Smooth muscle cell (in vitro differentiated cells): ENCODE results near the gene NKAIN1. TPM values are rescaled to one million over a fixed set of nuclear protein-coding genes. Genes with fewer than 3 reads are reported as not detected.

Experiments
- DNase-seq: peaks from one replicate; lab custom pipeline; 2025; ENCODE audit not compliant: unreplicated experiment; lab: John Stamatoyannopoulos, UW
- H2AFZ ChIP-seq: fragments of 200-600 bp; sonication (generic); 2 replicates; pipeline ENCODE4 v1.6.0; 2016; ENCODE audit warnings: antibody characterized with exemption, low read depth, mild to moderate bottlenecking
- H3F3A ChIP-seq: fragments of 200-600 bp; sonication (generic); 2 replicates; pipeline ENCODE4 v1.6.0; 2017; ENCODE audit warnings: antibody characterized with exemption, low read depth
- H3K27ac ChIP-seq: fragments of 200-600 bp; sonication (generic); 2 replicates; pipeline ENCODE4 v1.5.1; 2016; ENCODE audit warnings: low read depth, mild to moderate bottlenecking
- H3K27me3 ChIP-seq: fragments of 200-600 bp; sonication (generic); 2 replicates; pipeline ENCODE4 v1.6.1; 2016; ENCODE audit warnings: low read depth, mild to moderate bottlenecking
- H3K36me3 ChIP-seq: fragments of 200-600 bp; sonication (generic); 2 replicates; pipeline ENCODE4 v1.5.1; 2016; ENCODE audit warnings: low read depth
- H3K4me1 ChIP-seq: fragments of 200-600 bp; sonication (generic); 2 replicates; pipeline ENCODE4 v1.5.1; 2016; ENCODE audit warnings: low read depth
- H3K4me2 ChIP-seq: fragments of 200-600 bp; sonication (generic); 2 replicates; pipeline ENCODE4 v1.6.0; 2016; ENCODE audit warnings: mild to moderate bottlenecking
- H3K4me3 ChIP-seq: fragments of 200-600 bp; sonication (generic); 2 replicates; pipeline ENCODE4 v1.5.1; 2016; ENCODE audit warnings: mild to moderate bottlenecking
- H3K79me2 ChIP-seq: fragments of 200-600 bp; sonication (generic); 2 replicates; pipeline ENCODE4 v1.6.0; 2016; ENCODE audit warnings: low read depth, mild to moderate bottlenecking
- H3K9ac ChIP-seq: fragments of 200-600 bp; sonication (generic); 2 replicates; pipeline ENCODE4 v1.6.0; 2016; ENCODE audit warnings: low read depth
- H3K9me3 ChIP-seq: fragments of 200-600 bp; sonication (generic); replicated peaks from 2 replicates; pipeline ENCODE4 v1.5.1; 2016; ENCODE audit warnings: low read depth
- H4K20me1 ChIP-seq: fragments of 200-600 bp; sonication (generic); 2 replicates; pipeline ENCODE4 v1.6.0; 2016; ENCODE audit warnings: low read depth
- WGBS: methylation state at CpG from one replicate; pipeline ENCODE4 v1.1.7; 2016; ENCODE audit warnings: low lambda C conversion rate; 5-methylcytosine and 5-hydroxymethylcytosine counted together
- polyA plus RNA-seq: library from polyadenylated mRNA; unstranded; fragments of >200 nt; fragmentation: Nextera tagmentation; extraction: Ambion mirVana; gene quantifications from 2 replicates; pipeline ENCODE4 v1.2.1, GENCODE V29; 2016
- total RNA-seq: library from RNA; depleted of rRNA; stranded (reverse); fragments of >200 nt; gene quantifications from 2 replicates; pipeline ENCODE4 v1.2.3, GENCODE V29; 2014
- TF ChIP-seq, protein P1 (sequence below): fragments of 200-600 bp; sonication (generic); IDR thresholded peaks from 2 replicates; pipeline ENCODE4 v1.5.1; 2017; ENCODE audit warnings: borderline replicate concordance, mild to moderate bottlenecking, antibody characterized with exemption; ENCODE audit not compliant: insufficient read depth, poor library complexity, severe bottlenecking

The NKAIN1 gene
- total and polyA plus RNA-seq, 2 experiments from 2014 or later = 0.39 TPM; not detected in 1

DNA sequence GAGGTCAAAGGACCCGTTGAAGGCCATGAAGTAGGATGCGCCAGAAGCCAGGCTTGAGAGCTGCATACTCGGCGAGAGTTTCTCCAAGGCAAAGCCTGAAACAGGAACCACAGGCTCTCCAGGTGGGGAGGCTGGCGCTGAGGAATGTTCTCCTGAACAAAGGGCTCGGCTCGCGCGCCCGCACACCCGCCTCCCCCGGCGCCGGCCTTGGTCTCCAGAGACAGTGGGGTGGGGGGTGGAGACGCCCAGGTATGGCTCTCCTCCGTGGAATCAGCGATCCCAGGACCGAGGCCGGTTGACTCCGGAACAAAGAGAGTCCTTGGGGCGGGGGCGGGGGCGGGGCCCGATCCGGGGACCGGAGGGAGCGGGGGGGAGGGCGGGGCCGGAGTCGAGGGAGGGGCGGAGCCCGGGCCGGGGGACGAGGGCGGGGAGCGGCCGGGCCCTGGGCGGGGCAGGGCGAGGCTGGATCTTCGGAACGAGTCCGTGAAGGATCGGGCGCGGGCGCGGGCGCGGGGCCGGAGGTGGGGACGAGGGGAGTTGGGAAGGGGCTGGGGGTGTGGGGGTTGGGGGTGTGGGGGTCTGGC is 85.0 kb downstream of the NKAIN1 start:
- Histone ChIP-seq H3K27ac (peak overlapping the region; percentile 89), H3K9me3 (no peaks in the 10 kb centered on the region), H2AFZ (peak overlapping the region; percentile 82), H3K4me1 (peaks cover 10% of the 10 kb centered on the region), H4K20me1 (no peaks in the 10 kb centered on the region), H3K36me3 (no peaks in the 10 kb centered on the region), H3K79me2 (no peaks in the 10 kb centered on the region), H3K9ac (peak overlapping the region; percentile 89), H3K27me3 (no peaks in the 10 kb centered on the region), H3K4me3 (peak overlapping the region; percentile 59), H3K4me2 (peak overlapping the region; percentile 98), H3F3A (peaks cover 16% of the 10 kb centered on the region)
- WGBS = 4% methylated on average over 15 of the region's 51 CpGs
- TF ChIP-seq, protein P1, sequence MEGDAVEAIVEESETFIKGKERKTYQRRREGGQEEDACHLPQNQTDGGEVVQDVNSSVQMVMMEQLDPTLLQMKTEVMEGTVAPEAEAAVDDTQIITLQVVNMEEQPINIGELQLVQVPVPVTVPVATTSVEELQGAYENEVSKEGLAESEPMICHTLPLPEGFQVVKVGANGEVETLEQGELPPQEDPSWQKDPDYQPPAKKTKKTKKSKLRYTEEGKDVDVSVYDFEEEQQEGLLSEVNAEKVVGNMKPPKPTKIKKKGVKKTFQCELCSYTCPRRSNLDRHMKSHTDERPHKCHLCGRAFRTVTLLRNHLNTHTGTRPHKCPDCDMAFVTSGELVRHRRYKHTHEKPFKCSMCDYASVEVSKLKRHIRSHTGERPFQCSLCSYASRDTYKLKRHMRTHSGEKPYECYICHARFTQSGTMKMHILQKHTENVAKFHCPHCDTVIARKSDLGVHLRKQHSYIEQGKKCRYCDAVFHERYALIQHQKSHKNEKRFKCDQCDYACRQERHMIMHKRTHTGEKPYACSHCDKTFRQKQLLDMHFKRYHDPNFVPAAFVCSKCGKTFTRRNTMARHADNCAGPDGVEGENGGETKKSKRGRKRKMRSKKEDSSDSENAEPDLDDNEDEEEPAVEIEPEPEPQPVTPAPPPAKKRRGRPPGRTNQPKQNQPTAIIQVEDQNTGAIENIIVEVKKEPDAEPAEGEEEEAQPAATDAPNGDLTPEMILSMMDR = no peak
- DNase-seq = peak; percentile 85

DNA sequence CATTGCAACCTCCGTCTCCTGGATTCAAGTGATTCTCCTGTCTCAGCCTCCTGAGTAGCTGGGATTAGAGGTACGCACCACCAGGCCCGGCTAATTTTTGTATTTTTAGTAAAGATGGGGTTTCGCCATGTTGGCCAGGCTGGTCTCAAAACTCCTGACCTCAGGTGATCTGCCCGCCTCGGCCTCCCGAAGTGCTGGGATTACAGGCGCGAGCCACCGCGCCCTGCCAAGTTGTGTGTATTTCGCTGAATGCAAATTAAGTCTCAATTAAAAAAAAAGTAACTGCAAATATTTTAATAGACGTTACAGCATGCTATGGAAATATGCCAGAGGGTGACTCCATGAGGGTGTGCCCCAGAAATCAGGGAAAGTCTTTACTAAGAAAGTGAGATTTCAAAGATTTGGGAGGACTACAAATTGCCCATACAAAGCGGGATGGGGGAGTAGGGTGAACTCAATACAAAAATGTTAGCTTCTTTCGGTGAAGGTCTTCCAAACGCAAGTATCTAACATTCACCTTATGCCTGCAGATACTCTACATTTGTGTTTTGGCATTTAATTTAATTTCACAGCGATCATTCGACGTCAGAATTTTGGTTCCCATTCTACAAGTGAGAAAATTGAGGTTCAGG is 85.6 kb downstream of the NKAIN1 start:
- H3K27ac ChIP-seq = peak overlapping the region; percentile 89
- no peaks in the 10 kb centered on the region for H3K27me3 ChIP-seq

DNA sequence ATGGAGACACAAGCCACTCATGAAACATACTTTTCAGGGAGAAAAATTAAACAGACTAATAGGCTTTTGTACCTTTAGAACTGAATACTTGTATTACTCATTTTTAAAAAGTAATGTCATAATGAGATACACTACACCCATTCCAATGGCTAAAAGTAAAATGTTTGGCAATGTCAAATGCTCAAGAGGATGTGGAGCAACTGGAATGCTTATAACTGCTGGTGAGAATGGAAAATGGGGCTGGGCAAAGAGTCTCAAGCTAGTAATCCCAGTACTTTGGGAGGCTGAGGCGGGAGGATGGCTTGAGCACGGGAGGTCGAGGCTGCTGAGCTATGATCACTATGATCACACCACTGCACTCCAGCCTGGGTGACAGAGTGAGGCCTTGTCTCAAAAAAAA is 86.3 kb downstream of the NKAIN1 start:
- no peak overlapping the region for H3K4me3 ChIP-seq
- H2AFZ ChIP-seq = no peak overlapping the region
- H3K27me3 ChIP-seq = no peaks in the 10 kb centered on the region
- no peaks in the 10 kb centered on the region for H4K20me1 ChIP-seq
- no peaks in the 10 kb centered on the region for H3K79me2 ChIP-seq
- H3K9me3 ChIP-seq = no peaks in the 10 kb centered on the region
- H3K4me1 ChIP-seq = peaks cover 10% of the 10 kb centered on the region
- H3F3A ChIP-seq = peaks cover 10% of the 10 kb centered on the region
- WGBS = 94% methylated on average over 3 of the region's 3 CpGs
- no peak overlapping the region for H3K4me2 ChIP-seq
- H3K9ac ChIP-seq = no peak overlapping the region
- H3K36me3 ChIP-seq = no peaks in the 10 kb centered on the region
- H3K27ac ChIP-seq = no peak overlapping the region
- TF ChIP-seq, protein P1 = no peak
- no peak for DNase-seq

More for the DNA sequence above, 85.6 kb downstream of the NKAIN1 start:
- Histone ChIP-seq H4K20me1 (no peaks in the 10 kb centered on the region), H3K9me3 (no peaks in the 10 kb centered on the region), H3K4me2 (peak overlapping the region; percentile 98), H3K36me3 (no peaks in the 10 kb centered on the region), H3K4me1 (peaks cover 10% of the 10 kb centered on the region), H3F3A (peaks cover 10% of the 10 kb centered on the region), H2AFZ (peak overlapping the region; percentile 82), H3K79me2 (no peaks in the 10 kb centered on the region), H3K4me3 (peak overlapping the region; percentile 59), H3K9ac (peak overlapping the region; percentile 89)
- no peak for DNase-seq
- TF ChIP-seq, protein P1 = no peak
- 80% methylated on average over 19 of the region's 19 CpGs for WGBS
